Ecto neural progenitor cell (in vitro differentiated cells): ENCODE results near the gene UTP14A.
"Not testable (repeated sequence)": the region's sequence is repeated elsewhere in the genome, so short reads cannot be mapped to it uniquely, and the experiment has no call there.

Experiments used
- DNase-seq: peaks from one replicate; pipeline ENCODE4 v3.0.0-alpha.2; 2018; ENCODE audit warnings: low spot score

Gene UTP14A

GRCh38 chrX:129905787-129906580 is at the start of gene UTP14A:
TSS of gene UTP14A (plus strand) at chrX:129906164. CDS start at chrX:129906211, 47 bp downstream.
- peak; percentile 83 for DNase-seq

GRCh38 chrX:129859134-129859533 is 46.8 kb upstream of the UTP14A start:
- not testable (repeated sequence) for DNase-seq

GRCh38 chrX:129866321-129866720 is 39.6 kb upstream of the UTP14A start:
- not testable (repeated sequence) for DNase-seq

- no peak for DNase-seq
Measured at GRCh38 chrX:129872524-129872923, 33.4 kb upstream of the UTP14A start.

GRCh38 chrX:129875669-129876068 is 30.3 kb upstream of the UTP14A start:
- DNase-seq, result no peak

- DNase-seq, result no peak
Measured at GRCh38 chrX:129876771-129877305, 29.1 kb upstream of the UTP14A start.

GRCh38 chrX:129877401-129877800 is 28.6 kb upstream of the UTP14A start:
- DNase-seq, result no peak

- no peak for DNase-seq
Measured at GRCh38 chrX:129900054-129900453, 5.9 kb upstream of the UTP14A start.

GRCh38 chrX:129908636-129909035 is 2.7 kb downstream of the UTP14A start:
- DNase-seq, result no peak

GRCh38 chrX:129925305-129926092 is 19.5 kb downstream of the UTP14A start:
- DNase-seq, result peak; percentile 63

- DNase-seq, result no peak
Measured at GRCh38 chrX:129930941-129931410, 25.0 kb downstream of the UTP14A start.

GRCh38 chrX:129931411-129932015 is 25.5 kb downstream of the UTP14A start:
- peak; percentile 91 for DNase-seq

- peak; percentile 85 for DNase-seq
Measured at GRCh38 chrX:129932016-129932820, 26.3 kb downstream of the UTP14A start.

GRCh38 chrX:129932821-129933321 is 26.9 kb downstream of the UTP14A start:
- no peak for DNase-seq

GRCh38 chrX:129933700-129934099 is 27.7 kb downstream of the UTP14A start:
- DNase-seq, result no peak

- DNase-seq, result no peak
Measured at GRCh38 chrX:129934461-129934860, 28.5 kb downstream of the UTP14A start.

GRCh38 chrX:129934952-129935351 is 29.0 kb downstream of the UTP14A start:
- DNase-seq, result no peak

- DNase-seq, result no peak
Measured at GRCh38 chrX:129938081-129938480, 32.1 kb downstream of the UTP14A start.

- DNase-seq, result no peak
Measured at GRCh38 chrX:129939986-129940385, 34.0 kb downstream of the UTP14A start.

- DNase-seq, result no peak
Measured at GRCh38 chrX:129940721-129941120, 34.8 kb downstream of the UTP14A start.

GRCh38 chrX:129945131-129945530 is 39.2 kb downstream of the UTP14A start:
- no peak for DNase-seq
